ENCODE results near the gene ALAS2.
A peak's percentile ranks its signal among the peaks of the same experiment; 100 is the strongest.

ALAS2 gene

GRCh38 chrX:55011294-55011693 is 19.5 kb downstream of the ALAS2 start:
- POLR2A ChIA-PET, result no interaction called here
- CTCF ChIA-PET, result interaction anchor here (1.0 to 2.2 kb wide), 2 partner anchors 11 to 14 kb away, joined by 3 to 11 read pairs; partner anchors contain the start of gene APEX2

DNA sequence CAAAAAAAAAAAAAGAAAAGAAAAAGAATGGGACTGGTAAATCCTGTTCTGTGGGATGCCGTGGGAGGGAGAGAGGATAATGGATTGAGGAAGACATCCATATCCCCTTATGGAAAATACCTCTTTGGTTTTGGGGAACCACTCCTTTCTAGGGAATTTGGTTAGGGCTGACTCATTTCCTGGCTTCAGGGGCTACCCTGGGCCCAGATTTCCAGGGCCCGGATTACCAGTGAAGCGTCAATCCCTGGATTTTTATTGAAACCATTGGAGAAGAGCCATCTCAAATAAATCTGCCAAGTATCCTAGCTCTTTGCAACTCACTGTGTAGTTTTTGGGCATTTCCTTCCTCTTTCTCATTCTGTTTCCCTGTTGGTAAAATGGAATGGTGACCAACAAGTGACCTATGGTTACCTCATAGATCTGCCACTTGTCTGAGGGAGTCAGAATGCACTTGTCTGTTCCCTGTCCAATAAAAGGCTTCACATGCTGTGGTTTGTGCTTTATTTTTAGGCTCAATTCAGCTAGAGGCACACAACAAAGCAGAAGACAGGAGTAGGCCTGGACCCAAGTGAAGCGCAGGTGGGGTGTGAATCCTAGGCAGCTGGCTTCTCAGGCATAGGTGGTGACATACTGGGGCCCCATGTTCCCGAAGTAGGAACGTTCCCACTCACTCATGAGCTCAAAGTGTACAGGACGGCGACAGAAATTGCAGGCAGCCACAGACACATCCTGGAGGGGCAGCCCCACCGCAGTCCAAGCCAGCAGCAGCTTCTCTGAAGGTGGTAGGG is 22.0 kb downstream of the ALAS2 start:
- no peak overlapping the region for H3K27ac ChIP-seq (ENCODE audit: extremely low read depth, low read depth, low read length)
- no peaks in the 10 kb centered on the region for H3K4me1 ChIP-seq (ENCODE audit: control insufficient read depth, insufficient read depth, low read length)
- CTCF ChIA-PET, result no interaction called here
- peaks cover 0 to 36% of the 10 kb centered on the region in 2 experiments; a peak in 1 of 3 replicates for H3K36me3 ChIP-seq (ENCODE audit: control insufficient read depth in 2 of 2, insufficient read depth in 1 of 2, low read length in 2 of 2)
- H3K4me3 ChIP-seq (ENCODE audit: low read depth, low read length), result no peak overlapping the region
- POLR2A ChIA-PET, result interaction anchor here (2.5 kb wide), 1 partner anchor 9 kb away, joined by 22 read pairs; the partner anchor contains the start of gene APEX2
- H3K9me3 ChIP-seq (ENCODE audit: control insufficient read depth, insufficient read depth, low read depth, low read length), result no peaks in the 10 kb centered on the region
- peak; percentile 50; the same call in 1 of the 2 replicates for TF ChIP-seq SCRT2 (tag by site-specific recombination; IDR thresholded peaks at IDR 0.05)
- no peak for TF ChIP-seq GLIS1 (tag by site-specific recombination; IDR thresholded peaks at IDR 0.05)

More at GRCh38 chrX:55011294-55011693, 19.5 kb downstream of the ALAS2 start:
- Histone ChIP-seq H3K4me1 (ENCODE audit: control insufficient read depth, insufficient read depth, low read length) (no peaks in the 10 kb centered on the region), H3K27ac (ENCODE audit: extremely low read depth, low read depth, low read length) (no peak overlapping the region), H3K4me3 (ENCODE audit: low read depth, low read length) (no peak overlapping the region), H3K36me3 (ENCODE audit: control insufficient read depth in 2 of 2, insufficient read depth in 1 of 2, low read length in 2 of 2) (peaks cover 0 to 11% of the 10 kb centered on the region in 2 experiments; a peak in 1 of 3 replicates), H3K9me3 (ENCODE audit: control insufficient read depth, insufficient read depth, low read depth, low read length) (no peaks in the 10 kb centered on the region)
- TF ChIP-seq ZNF138 (tag by site-specific recombination; IDR thresholded peaks at IDR 0.05; ENCODE audit: borderline replicate concordance) (no peak), ZSCAN18 (tag by site-specific recombination; IDR thresholded peaks at IDR 0.05) (no peak), ZNF585B (tag by site-specific recombination; IDR thresholded peaks at IDR 0.05) (no peak), ZNF324 (tag by site-specific recombination; IDR thresholded peaks at IDR 0.05) (no peak), ZNF391 (tag by site-specific recombination; IDR thresholded peaks at IDR 0.05; ENCODE audit: borderline replicate concordance, low read depth) (no peak), ZFP37 (tag by site-specific recombination; IDR thresholded peaks at IDR 0.05) (no peak), ZEB2 (tag by site-specific recombination; IDR thresholded peaks at IDR 0.05) (no peak)
- TF ChIP-seq, protein P1, sequence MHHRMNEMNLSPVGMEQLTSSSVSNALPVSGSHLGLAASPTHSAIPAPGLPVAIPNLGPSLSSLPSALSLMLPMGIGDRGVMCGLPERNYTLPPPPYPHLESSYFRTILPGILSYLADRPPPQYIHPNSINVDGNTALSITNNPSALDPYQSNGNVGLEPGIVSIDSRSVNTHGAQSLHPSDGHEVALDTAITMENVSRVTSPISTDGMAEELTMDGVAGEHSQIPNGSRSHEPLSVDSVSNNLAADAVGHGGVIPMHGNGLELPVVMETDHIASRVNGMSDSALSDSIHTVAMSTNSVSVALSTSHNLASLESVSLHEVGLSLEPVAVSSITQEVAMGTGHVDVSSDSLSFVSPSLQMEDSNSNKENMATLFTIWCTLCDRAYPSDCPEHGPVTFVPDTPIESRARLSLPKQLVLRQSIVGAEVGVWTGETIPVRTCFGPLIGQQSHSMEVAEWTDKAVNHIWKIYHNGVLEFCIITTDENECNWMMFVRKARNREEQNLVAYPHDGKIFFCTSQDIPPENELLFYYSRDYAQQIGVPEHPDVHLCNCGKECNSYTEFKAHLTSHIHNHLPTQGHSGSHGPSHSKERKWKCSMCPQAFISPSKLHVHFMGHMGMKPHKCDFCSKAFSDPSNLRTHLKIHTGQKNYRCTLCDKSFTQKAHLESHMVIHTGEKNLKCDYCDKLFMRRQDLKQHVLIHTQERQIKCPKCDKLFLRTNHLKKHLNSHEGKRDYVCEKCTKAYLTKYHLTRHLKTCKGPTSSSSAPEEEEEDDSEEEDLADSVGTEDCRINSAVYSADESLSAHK (tag by site-specific recombination; IDR thresholded peaks at IDR 0.05), result no peak

DNA sequence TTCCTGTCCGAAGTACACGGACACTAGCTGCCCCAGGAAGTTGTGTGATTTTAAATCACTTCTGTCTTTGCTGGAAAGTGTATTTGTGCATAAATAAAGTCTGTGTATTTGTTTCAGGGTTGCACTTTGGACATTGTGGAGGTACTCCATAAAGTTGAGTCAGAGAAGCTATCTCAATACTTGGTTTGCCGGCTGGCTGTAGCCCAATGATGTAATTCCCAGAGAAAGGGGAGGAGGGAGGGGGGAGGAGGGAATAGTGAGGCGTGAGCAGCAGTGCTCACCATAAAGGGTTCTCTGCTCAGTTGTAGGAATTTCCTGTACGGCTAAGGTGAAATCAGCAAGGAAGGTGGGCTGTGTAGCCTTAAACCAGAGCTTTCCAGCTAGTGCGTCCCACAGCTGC is 23.1 kb downstream of the ALAS2 start:
- H3K36me3 ChIP-seq (ENCODE audit: control insufficient read depth in 2 of 2, insufficient read depth in 1 of 2, low read length in 2 of 2), result peaks cover 0 to 47% of the 10 kb centered on the region in 2 experiments; a peak in 2 of 3 replicates
- no peaks in the 10 kb centered on the region for H3K9me3 ChIP-seq (ENCODE audit: control insufficient read depth, insufficient read depth, low read depth, low read length)
- ChIA-PET POLR2A (interaction anchor here (0.6 kb wide), 1 partner anchor 15 kb away, joined by 3 read pairs; no protein-coding TSS in a partner anchor), CTCF (interaction anchor here (0.5 to 0.6 kb wide), 2 partner anchors 279 to 1241 kb away, joined by 4 to 6 read pairs; no protein-coding TSS in a partner anchor)
- no peak overlapping the region for H3K27ac ChIP-seq (ENCODE audit: extremely low read depth, low read depth, low read length)
- no peak for TF ChIP-seq ZNF76 (tag by site-specific recombination; IDR thresholded peaks at IDR 0.05; ENCODE audit: borderline replicate concordance, low read depth)
- no peak for TF ChIP-seq ZNF132 (tag by site-specific recombination; IDR thresholded peaks at IDR 0.05; ENCODE audit: borderline replicate concordance)
- TF ChIP-seq, protein P2, sequence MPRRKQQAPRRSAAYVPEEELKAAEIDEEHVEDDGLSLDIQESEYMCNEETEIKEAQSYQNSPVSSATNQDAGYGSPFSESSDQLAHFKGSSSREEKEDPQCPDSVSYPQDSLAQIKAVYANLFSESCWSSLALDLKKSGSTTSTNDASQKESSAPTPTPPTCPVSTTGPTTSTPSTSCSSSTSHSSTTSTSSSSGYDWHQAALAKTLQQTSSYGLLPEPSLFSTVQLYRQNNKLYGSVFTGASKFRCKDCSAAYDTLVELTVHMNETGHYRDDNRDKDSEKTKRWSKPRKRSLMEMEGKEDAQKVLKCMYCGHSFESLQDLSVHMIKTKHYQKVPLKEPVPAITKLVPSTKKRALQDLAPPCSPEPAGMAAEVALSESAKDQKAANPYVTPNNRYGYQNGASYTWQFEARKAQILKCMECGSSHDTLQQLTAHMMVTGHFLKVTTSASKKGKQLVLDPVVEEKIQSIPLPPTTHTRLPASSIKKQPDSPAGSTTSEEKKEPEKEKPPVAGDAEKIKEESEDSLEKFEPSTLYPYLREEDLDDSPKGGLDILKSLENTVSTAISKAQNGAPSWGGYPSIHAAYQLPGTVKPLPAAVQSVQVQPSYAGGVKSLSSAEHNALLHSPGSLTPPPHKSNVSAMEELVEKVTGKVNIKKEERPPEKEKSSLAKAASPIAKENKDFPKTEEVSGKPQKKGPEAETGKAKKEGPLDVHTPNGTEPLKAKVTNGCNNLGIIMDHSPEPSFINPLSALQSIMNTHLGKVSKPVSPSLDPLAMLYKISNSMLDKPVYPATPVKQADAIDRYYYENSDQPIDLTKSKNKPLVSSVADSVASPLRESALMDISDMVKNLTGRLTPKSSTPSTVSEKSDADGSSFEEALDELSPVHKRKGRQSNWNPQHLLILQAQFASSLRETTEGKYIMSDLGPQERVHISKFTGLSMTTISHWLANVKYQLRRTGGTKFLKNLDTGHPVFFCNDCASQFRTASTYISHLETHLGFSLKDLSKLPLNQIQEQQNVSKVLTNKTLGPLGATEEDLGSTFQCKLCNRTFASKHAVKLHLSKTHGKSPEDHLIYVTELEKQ (tag by site-specific recombination; IDR thresholded peaks at IDR 0.05; ENCODE audit: borderline replicate concordance), result no peak
- no peak for TF ChIP-seq HOXA7 (CRISPR knock-in tag; IDR thresholded peaks at IDR 0.05; ENCODE audit: borderline replicate concordance)
- no peak for TF ChIP-seq YY1 (tag by site-specific recombination; IDR thresholded peaks at IDR 0.05)
- TF ChIP-seq ZNF37A (tag by site-specific recombination; IDR thresholded peaks at IDR 0.05), result no peak
- TF ChIP-seq ZNF585B (tag by site-specific recombination; IDR thresholded peaks at IDR 0.05), result no peak
- no peak for TF ChIP-seq ZNF140 (tag by site-specific recombination; IDR thresholded peaks at IDR 0.05)
- H3K4me3 ChIP-seq (ENCODE audit: low read depth, low read length), result no peak overlapping the region
- H3K4me1 ChIP-seq (ENCODE audit: control insufficient read depth, insufficient read depth, low read length), result no peaks in the 10 kb centered on the region
